Activated naive CD4-positive, alpha-beta T cell treated with anti-CD3 and anti-CD28 coated beads for 36 hours (primary cell): ENCODE results near the gene MAPT. TPM values are rescaled to one million over a fixed set of nuclear protein-coding genes. Genes with fewer than 3 reads are reported as not detected.

Experiments
- CTCF ChIA-PET: fragments of 350-600 bp; sonication (Branson Sonifier 250); formaldehyde crosslinking; loops from one replicate; lab custom pipeline; 2021; ENCODE audit warnings: antibody characterized with exemption; lab: Charles Lee
- DNase-seq: peaks from one replicate; pipeline ENCODE4 v3.0.0-alpha.2; 2020
- H3K27ac Mint-ChIP-seq: one replicate; pipeline ENCODE4 v1.8.0; 2021; ENCODE audit warnings: mild to moderate bottlenecking, mixed read lengths
- H3K27me3 Mint-ChIP-seq: one replicate; pipeline ENCODE4 v1.8.0; 2021; ENCODE audit warnings: low read depth, mixed read lengths
- H3K36me3 Mint-ChIP-seq: one replicate; pipeline ENCODE4 v1.8.0; 2021; ENCODE audit warnings: low read depth, mixed read lengths
- H3K4me1 Mint-ChIP-seq: one replicate; pipeline ENCODE4 v1.8.0; 2021; ENCODE audit warnings: low read depth, mixed read lengths
- H3K4me3 Mint-ChIP-seq: one replicate; pipeline ENCODE4 v1.8.0; 2021; ENCODE audit warnings: mild to moderate bottlenecking, moderate library complexity, mixed read lengths
- H3K9me3 Mint-ChIP-seq: one replicate; pipeline ENCODE4 v1.8.0; 2021; ENCODE audit warnings: mixed read lengths
- intact Hi-C: fragments of 100-400 bp; cut with micrococcal nuclease; formaldehyde crosslinking; loops from one replicate; pipeline ENCODE4 v1.15.1; 2023
- total RNA-seq, 2 experiments: library from RNA; stranded (reverse); gene quantifications; one replicate each; pipeline ENCODE4 v1.2.3, GENCODE V29; 2021

MAPT gene
- total RNA-seq, 2 experiments from 2014 or later = 0.57 to 0.86 TPM

DNA sequence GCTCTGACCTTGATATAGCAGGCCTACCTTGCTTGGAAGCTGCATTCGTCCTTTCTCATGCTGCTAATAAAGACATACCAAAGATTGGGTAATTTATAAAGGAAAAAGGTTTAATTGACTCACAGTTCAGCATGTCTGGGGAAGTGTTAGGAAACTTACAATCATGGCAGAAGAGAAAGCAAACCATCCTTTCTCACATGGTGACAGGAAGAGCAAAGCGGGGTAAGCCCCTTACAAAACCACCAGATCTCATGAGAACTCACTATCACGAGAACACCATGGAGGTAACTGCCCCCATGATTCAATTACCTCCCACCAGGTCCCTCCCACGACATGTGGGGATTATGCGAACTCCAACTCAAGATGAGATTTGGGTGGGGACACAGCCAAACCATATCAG is 6.0 kb upstream of the MAPT start:
- CTCF ChIA-PET = no interaction called here
- intact Hi-C loops = no loop called here
- no peak overlapping the region for H3K4me3 Mint-ChIP-seq

DNA sequence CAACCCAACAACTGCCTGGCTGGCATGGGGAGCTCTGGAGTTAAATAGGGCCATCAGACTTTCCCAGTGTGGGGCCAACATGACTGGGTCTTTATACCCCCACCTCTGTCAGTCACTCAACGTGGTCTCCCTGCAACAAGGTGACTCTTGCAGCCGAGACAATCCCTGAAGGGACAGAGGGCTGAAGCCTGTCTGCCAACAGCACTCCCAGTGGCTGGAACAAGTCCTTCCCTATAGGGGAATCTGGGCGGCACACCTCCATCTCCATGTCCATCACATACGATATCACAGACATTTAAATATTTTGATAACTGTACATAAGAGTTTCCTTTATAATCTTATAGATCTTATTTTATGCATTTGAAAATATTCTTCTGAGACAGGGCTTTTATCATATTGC is 4.8 kb upstream of the MAPT start:
- Mint-ChIP-seq H3K27me3 (no peaks in the 10 kb centered on the region), H3K27ac (no peak overlapping the region), H3K4me3 (no peak overlapping the region), H3K9me3 (peaks cover 4% of the 10 kb centered on the region), H3K36me3 (no peaks in the 10 kb centered on the region), H3K4me1 (peaks cover 12% of the 10 kb centered on the region)
- intact Hi-C loops = no loop called here
- CTCF ChIA-PET = no interaction called here
- DNase-seq = no peak

More for the DNA sequence above, 6.0 kb upstream of the MAPT start:
- DNase-seq = peak; percentile 14
- no peaks in the 10 kb centered on the region for H3K36me3 Mint-ChIP-seq
- H3K27ac Mint-ChIP-seq = no peak overlapping the region
- peaks cover 11% of the 10 kb centered on the region for H3K4me1 Mint-ChIP-seq
- peaks cover 6% of the 10 kb centered on the region for H3K9me3 Mint-ChIP-seq
- H3K27me3 Mint-ChIP-seq = no peaks in the 10 kb centered on the region

DNA sequence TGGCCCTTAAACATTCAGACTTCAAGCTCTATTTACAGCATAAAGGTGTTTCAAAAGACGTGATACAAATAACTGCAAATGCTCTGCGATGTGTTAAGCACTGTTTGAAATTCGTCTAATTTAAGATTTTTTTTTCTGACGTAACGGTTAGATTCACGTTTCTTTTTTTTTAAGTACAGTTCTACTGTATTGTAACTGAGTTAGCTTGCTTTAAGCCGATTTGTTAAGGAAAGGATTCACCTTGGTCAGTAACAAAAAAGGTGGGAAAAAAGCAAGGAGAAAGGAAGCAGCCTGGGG is 681 bp upstream of the MAPT start:
- Mint-ChIP-seq H3K4me1 (peaks cover 25% of the 10 kb centered on the region), H3K36me3 (no peaks in the 10 kb centered on the region), H3K4me3 (peak overlapping the region; percentile 72), H3K27me3 (peaks cover 23% of the 10 kb centered on the region), H3K9me3 (no peaks in the 10 kb centered on the region), H3K27ac (no peak overlapping the region)
- intact Hi-C loops = loop anchor here (2.0 kb wide), 1 partner anchor 55 kb away; no protein-coding TSS in a partner anchor
- no peak for DNase-seq
- CTCF ChIA-PET = interaction anchor here (0.6 to 1.4 kb wide), 8 partner anchors 19 to 1267 kb away, joined by 3 to 6 read pairs (median 4); no protein-coding TSS in a partner anchor

DNA sequence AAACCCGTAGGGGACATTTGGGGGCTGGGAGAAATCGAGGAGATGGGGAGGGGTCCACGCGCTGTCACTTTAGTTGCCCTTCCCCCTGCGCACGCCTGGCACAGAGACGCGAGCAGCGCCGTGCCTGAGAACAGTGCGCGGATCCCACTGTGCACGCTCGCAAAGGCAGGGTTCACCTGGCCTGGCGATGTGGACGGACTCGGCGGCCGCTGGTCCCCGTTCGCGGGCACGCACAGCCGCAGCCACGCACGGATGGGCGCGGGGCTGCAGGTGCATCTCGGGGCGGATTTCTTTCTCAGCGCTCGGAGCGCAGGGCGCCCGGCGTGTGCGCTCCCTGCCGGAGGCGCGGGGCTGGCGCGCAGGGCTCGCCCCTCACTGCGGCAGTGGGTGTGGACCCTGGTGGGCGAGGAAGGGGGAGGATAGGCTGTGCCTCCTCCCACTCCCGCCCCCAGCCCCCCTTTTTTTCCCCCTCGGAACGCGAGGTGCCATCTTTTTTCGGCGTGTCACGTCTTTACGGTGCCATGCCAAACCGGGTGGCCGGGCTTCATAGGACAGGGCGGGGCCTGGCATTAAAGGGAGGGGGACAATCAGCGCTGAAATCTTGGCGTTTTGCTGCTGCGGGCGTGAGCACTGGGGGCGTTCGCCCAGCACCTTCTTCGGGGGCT is 1.1 kb downstream of the MAPT start:
- Mint-ChIP-seq H3K4me3 (peak overlapping the region; percentile 79), H3K27ac (no peak overlapping the region), H3K36me3 (no peaks in the 10 kb centered on the region), H3K9me3 (no peaks in the 10 kb centered on the region), H3K4me1 (peaks cover 22% of the 10 kb centered on the region), H3K27me3 (peaks cover 36% of the 10 kb centered on the region)
- intact Hi-C loops = loop anchor here (2.0 kb wide), 1 partner anchor 53 kb away; no protein-coding TSS in a partner anchor
- DNase-seq = no peak
- CTCF ChIA-PET = no interaction called here

DNA sequence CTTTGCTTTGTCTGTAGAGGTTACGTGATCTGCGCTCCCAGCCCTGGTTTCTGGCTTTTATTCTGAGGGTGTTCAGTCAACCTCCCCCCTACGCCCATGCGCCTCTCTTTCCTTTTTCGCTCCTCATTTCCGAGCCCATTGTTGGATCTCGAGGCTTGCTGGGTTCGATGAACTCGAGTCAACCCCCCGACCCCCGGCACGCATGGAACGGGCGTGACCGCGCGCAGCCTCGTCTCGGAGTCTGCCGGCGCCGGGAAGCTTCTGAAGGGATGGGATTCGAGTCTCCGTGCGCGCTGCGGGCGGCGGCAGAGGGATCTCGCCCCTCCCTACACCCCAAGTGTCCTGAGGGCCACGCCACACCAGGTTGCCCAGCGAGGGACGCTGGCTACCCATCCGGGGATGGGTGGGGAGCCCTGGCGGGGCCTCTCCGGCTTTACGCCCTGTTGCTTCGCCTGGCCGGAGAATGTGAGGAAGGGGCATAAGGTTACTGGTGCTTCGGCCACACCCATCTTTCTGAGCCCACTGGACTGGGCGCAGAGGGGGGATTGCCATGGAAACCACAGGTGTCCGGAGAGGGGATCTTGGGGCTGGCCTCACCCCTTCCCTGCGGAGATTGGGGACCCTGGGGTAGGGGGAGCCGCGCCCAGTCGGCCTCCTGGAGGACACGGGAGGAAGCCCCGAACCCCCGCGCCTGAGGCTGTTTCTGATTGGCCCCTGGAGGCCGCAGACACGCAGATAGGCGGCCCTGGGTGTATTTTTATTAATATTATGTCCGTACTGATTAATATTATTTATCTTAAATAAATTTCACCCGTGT is 1.8 kb downstream of the MAPT start:
- CTCF ChIA-PET = no interaction called here
- H3K4me1 Mint-ChIP-seq = peaks cover 22% of the 10 kb centered on the region
- H3K4me3 Mint-ChIP-seq = peak overlapping the region; percentile 63
- intact Hi-C loops = loop anchor here (2.0 kb wide), 1 partner anchor 53 kb away; no protein-coding TSS in a partner anchor
- DNase-seq = no peak
- H3K27ac Mint-ChIP-seq = no peak overlapping the region
- peaks cover 43% of the 10 kb centered on the region for H3K27me3 Mint-ChIP-seq
- no peaks in the 10 kb centered on the region for H3K9me3 Mint-ChIP-seq
- no peaks in the 10 kb centered on the region for H3K36me3 Mint-ChIP-seq

DNA sequence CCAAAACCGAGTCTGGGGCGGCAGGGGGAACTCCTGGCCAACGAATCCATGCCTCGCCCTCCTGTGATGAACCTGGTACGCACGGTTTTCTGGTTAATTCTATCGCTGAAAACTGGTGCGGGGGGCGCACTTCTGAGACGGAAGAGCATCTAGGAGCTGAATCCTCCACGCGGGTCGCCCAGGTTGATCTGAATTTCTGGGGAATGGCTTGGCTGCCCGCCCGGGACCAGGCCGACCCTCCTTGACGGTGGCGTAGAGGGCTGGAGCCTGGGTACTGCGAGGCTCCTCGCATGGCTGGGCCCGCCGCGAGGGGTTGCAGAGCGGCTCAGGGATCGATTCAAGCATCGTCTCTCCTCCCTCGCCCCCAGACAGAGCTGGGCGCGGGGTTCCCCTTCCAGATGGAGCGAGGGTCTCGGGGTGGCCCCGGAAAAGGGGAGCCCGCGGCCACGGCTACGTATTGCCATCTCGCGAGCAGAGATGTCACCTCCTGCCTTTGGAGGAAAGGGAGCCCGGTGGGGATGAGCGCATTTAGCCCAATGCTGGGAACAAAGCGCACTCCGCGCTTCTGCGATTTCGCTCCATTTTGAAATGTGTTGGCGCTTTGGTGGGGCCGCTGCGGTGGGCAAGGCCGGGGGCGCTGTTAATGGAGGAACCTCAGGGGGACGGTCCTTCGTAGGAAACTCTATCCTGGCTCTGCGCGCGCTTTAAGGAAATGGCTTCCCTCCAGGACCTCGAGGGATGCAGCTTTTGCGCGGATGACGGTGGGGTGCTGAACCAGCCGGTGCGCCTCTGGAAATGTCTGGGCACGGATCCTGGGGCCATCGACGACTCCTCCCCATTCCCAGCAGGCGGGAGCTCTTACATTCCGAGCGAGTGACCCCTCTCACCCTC is 2.7 kb downstream of the MAPT start:
- Mint-ChIP-seq H3K4me3 (peak overlapping the region; percentile 2), H3K9me3 (no peaks in the 10 kb centered on the region), H3K27ac (no peak overlapping the region), H3K36me3 (no peaks in the 10 kb centered on the region), H3K27me3 (peaks cover 49% of the 10 kb centered on the region), H3K4me1 (peaks cover 22% of the 10 kb centered on the region)
- CTCF ChIA-PET = interaction anchor here (1.6 kb wide), 1 partner anchor 52 kb away, joined by 3 read pairs; no protein-coding TSS in a partner anchor
- no peak for DNase-seq
- intact Hi-C loops = no loop called here

DNA sequence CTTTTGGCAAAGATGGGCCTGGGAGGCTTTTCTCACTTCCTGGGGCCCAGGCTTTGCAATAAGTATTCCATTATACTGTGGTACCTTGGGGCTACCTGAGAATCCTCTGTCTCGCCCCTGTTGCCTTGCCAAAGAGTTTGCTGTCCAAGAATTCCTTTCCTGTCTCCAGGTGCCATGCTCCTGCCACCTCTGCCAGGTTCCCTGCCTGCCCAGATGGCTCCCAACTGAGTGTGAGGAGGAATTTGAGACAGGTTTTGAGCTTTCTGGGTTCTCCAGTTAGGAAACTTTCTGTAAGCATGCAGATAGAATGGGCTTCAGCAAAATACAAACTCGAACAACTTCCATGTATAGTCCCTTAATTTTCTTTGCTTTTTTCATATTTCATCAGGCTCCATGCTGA is 5.8 kb downstream of the MAPT start:
- intact Hi-C loops = no loop called here
- peaks cover 18% of the 10 kb centered on the region for H3K4me1 Mint-ChIP-seq
- CTCF ChIA-PET = no interaction called here
- no peaks in the 10 kb centered on the region for H3K36me3 Mint-ChIP-seq
- no peak for DNase-seq
- H3K9me3 Mint-ChIP-seq = no peaks in the 10 kb centered on the region
- no peak overlapping the region for H3K27ac Mint-ChIP-seq
- peaks cover 53% of the 10 kb centered on the region for H3K27me3 Mint-ChIP-seq
- no peak overlapping the region for H3K4me3 Mint-ChIP-seq

DNA sequence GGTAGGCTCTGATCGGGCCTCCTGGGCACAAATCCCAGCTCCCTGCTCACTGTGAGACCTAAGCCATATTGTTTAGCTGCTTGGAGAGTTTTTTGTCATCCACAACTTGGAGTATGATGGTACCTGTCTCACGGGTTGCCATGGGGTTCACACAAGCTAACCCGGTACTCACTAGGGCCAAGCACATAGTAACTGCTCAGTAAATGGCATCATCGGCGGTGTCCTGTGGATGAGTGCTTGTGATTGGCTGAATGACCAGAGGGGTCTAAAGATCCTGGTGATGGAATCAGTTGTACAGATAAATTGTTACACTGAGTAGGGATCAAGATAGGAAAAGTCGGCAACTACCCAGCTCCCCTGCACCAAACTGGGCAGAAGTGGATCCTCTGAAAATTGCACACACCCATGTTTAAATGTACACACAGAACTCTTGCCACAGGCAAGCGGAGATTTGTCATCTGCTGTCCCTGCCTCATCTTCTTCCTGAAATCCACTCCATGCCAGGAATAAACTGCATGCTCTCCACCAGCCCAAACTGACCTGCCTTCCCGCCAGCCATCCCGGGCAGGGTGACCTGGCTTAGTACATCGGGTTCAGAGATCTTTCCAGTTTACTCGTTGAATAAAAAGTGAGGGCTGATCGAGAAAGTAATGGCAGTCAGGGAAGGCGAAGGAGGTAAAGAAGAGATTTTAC is 6.5 kb downstream of the MAPT start:
- intact Hi-C loops = no loop called here
- no peaks in the 10 kb centered on the region for H3K9me3 Mint-ChIP-seq
- H3K36me3 Mint-ChIP-seq = no peaks in the 10 kb centered on the region
- DNase-seq = no peak
- peaks cover 49% of the 10 kb centered on the region for H3K27me3 Mint-ChIP-seq
- peaks cover 14% of the 10 kb centered on the region for H3K4me1 Mint-ChIP-seq
- CTCF ChIA-PET = no interaction called here
- no peak overlapping the region for H3K4me3 Mint-ChIP-seq
- no peak overlapping the region for H3K27ac Mint-ChIP-seq

DNA sequence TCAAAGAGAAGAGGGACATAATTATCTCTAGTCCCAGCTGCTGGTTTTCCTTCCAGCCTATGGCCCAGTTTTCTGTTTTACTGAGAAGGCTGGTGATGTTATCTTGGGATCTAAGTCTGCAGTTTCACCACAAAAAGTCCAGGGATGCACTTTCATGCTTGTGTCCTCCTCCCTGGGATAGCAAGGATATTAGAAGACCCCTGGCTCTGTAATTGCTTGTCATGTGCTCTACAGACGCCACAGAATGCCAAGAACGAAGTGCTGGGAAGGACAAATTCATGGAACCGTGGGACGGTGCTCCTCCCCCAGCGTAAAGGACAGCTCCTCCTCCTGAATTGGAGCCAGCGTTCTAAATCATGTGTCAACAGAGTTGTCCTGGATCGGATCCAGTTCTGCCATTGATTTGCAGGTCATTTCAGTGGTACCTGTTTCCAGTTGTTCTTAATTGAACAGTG is 8.6 kb downstream of the MAPT start:
- intact Hi-C loops = no loop called here
- H3K27me3 Mint-ChIP-seq = peaks cover 42% of the 10 kb centered on the region
- CTCF ChIA-PET = no interaction called here
- no peak overlapping the region for H3K27ac Mint-ChIP-seq
- DNase-seq = no peak
- H3K4me1 Mint-ChIP-seq = peaks cover 12% of the 10 kb centered on the region
- H3K9me3 Mint-ChIP-seq = no peaks in the 10 kb centered on the region
- no peaks in the 10 kb centered on the region for H3K36me3 Mint-ChIP-seq
- H3K4me3 Mint-ChIP-seq = no peak overlapping the region

DNA sequence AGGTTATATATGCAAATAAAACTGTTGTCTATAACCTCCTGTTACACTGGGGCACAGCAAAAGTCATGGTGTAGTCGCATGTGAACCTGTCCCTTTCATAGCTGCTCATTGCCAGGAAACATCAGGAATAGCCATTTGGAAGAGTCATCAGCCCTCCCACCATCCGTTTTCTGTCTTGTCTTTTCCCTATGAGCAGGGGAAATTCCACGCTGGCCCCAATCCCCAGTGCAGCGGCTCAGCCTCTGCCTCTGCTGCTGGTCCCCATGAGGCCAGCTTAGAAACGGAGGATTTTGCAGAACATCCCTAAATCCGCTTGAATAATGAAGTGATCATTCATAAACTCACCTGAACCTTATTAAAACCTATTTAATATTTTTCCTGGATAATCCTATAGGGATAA is 10.5 kb downstream of the MAPT start:
- H3K27ac Mint-ChIP-seq = no peak overlapping the region
- intact Hi-C loops = no loop called here
- no peaks in the 10 kb centered on the region for H3K9me3 Mint-ChIP-seq
- peaks cover 20% of the 10 kb centered on the region for H3K4me1 Mint-ChIP-seq
- peaks cover 29% of the 10 kb centered on the region for H3K27me3 Mint-ChIP-seq
- no peak for DNase-seq
- no peaks in the 10 kb centered on the region for H3K36me3 Mint-ChIP-seq
- H3K4me3 Mint-ChIP-seq = no peak overlapping the region
- CTCF ChIA-PET = interaction anchor here (0.7 to 1.4 kb wide), 2 partner anchors 10 to 34 kb away, joined by 3 to 6 read pairs; partner anchors contain the start of gene MAPT

DNA sequence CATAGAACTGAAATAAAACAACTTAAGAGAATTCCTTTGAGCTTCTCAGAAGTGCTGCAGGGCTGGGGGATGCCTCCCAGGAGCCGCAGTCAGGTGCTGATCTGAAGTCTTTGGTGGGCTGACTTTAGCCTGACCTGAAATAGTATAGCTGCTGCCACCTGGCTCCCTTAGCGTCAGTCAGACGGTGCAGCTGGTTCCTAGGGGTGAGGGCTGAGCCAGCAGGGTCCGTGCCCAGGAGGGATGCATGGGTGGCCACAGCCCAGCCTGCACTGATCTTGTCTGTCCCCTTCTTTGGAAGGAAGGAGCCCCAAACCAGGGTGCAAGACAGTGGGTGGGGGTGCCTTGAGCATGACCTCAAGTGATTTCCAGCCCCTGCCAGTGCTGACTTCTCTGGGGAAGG is 11.5 kb downstream of the MAPT start:
- CTCF ChIA-PET = interaction anchor here (1.4 kb wide), 1 partner anchor 11 kb away, joined by 3 read pairs; the partner anchor contains the start of gene MAPT
- H3K27me3 Mint-ChIP-seq = peaks cover 19% of the 10 kb centered on the region
- no peak for DNase-seq
- H3K36me3 Mint-ChIP-seq = no peaks in the 10 kb centered on the region
- no peaks in the 10 kb centered on the region for H3K9me3 Mint-ChIP-seq
- H3K27ac Mint-ChIP-seq = no peak overlapping the region
- peaks cover 20% of the 10 kb centered on the region for H3K4me1 Mint-ChIP-seq
- no peak overlapping the region for H3K4me3 Mint-ChIP-seq
- intact Hi-C loops = no loop called here
